Lung (tissue), 12 donors: ENCODE measurements around the gene CABLES1. TPM values are rescaled to one million over a fixed set of nuclear protein-coding genes. Genes with fewer than 3 reads are reported as not detected.
A peak's percentile ranks its signal among the peaks of the same experiment; 100 is the strongest.
"Not testable (repeated sequence)": the region's sequence is repeated elsewhere in the genome, so short reads cannot be mapped to it uniquely, and the experiment has no call there.

Source experiments
- ATAC-seq: fragments of 200-7000 bp; cut with Tn5 transposase; one replicate; pipeline ENCODE4 v1.9.1; 2020; ENCODE audit warnings: moderate number of reproducible peaks; ENCODE audit not compliant: insufficient read depth, low FRiP score
- DNase-seq, 3 donors: peaks; one replicate each; pipeline ENCODE4 v3.0.0-alpha.2; 2013 to 2017
- H3K27ac ChIP-seq, 2 donors: one replicate each; pipeline ENCODE4 v1.5.1; 2013; ENCODE audit warnings: mild to moderate bottlenecking in 2 of 2, moderate library complexity in 2 of 2, control low read depth in 1 of 2, inconsistent platforms in 1 of 2, low read depth in 1 of 2, low read length in 1 of 2
- H3K27me3 ChIP-seq, 3 donors: one replicate each; pipeline ENCODE4 v1.5.1; 2013; ENCODE audit warnings: low read length in 2 of 3; ENCODE audit not compliant: control insufficient read depth in 3 of 3, insufficient read depth in 3 of 3
- H3K36me3 ChIP-seq, 4 donors: one replicate each; pipeline ENCODE4 v1.5.1; 2013; ENCODE audit warnings: low read length in 4 of 4, mild to moderate bottlenecking in 1 of 4, moderate library complexity in 1 of 4; ENCODE audit not compliant: control insufficient read depth in 4 of 4, insufficient read depth in 4 of 4
- H3K4me1 ChIP-seq, 5 donors: one replicate each; pipeline ENCODE4 v1.5.1; 2013; ENCODE audit warnings: low read length in 5 of 5, mild to moderate bottlenecking in 2 of 5, moderate library complexity in 1 of 5; ENCODE audit not compliant: control insufficient read depth in 5 of 5, insufficient read depth in 5 of 5
- H3K4me3 ChIP-seq: one replicate; pipeline ENCODE4 v1.5.1; 2013; ENCODE audit warnings: mild to moderate bottlenecking, control low read depth, moderate library complexity
- H3K9ac ChIP-seq, 2 donors: one replicate each; pipeline ENCODE4 v1.5.1; 2013; ENCODE audit warnings: low read length in 2 of 2, control low read depth in 1 of 2; ENCODE audit not compliant: insufficient read depth in 1 of 2
- H3K9me3 ChIP-seq, 4 donors: one replicate each; pipeline ENCODE4 v1.5.1; 2013; ENCODE audit warnings: low read length in 3 of 4, mild to moderate bottlenecking in 1 of 4, moderate library complexity in 1 of 4; ENCODE audit not compliant: control insufficient read depth in 4 of 4, insufficient read depth in 3 of 4
- CTCF ChIP-seq: IDR thresholded peaks from 2 replicates; pipeline ENCODE4 v1.5.1; 2012; ENCODE audit warnings: mild to moderate bottlenecking; ENCODE audit errors: control extremely low read depth, extremely low read depth
- WGBS, 2 donors: extraction: QIAGEN DNeasy Blood & Tissue Kit; methylation state at CpG; one replicate each; pipeline ENCODE4 v1.1.7; 2013; 5-methylcytosine and 5-hydroxymethylcytosine counted together
- polyA plus RNA-seq, 2 donors: library from polyadenylated mRNA; stranded (reverse); fragments of 200-250 nt; gene quantifications; one replicate each; pipeline ENCODE4 v1.2.1, GENCODE V29; 2013
- total RNA-seq, 2 donors: library from RNA; depleted of rRNA in 1 of 2; stranded (reverse); fragments of >200 nt in 1 of 2; gene quantifications; one replicate each; pipeline ENCODE4 v1.2.1, GENCODE V29; 2014 to 2021
- donor health status: control.
- donor health status: control.
- donor health status: Bipolar disorder and iron deficiency.
- donor health status: healthy.
- donor health status: DM: yes; HTN: yes; CAD: no.

Gene CABLES1
- total and polyA plus RNA-seq, 4 donors: 4.2 to 32.6 (median 14.7) TPM

- ATAC-seq (no peak), DNase-seq (no peak)
- peaks cover 0 to 6% (median 2%) of the 10 kb centered on the region in 4 donors for H3K9me3 ChIP-seq
- no peak overlapping the region for H3K4me3 ChIP-seq
- H3K27me3 ChIP-seq: no peaks in the 10 kb centered on the region
- H3K9ac ChIP-seq: no peak overlapping the region
- 72 to 84% methylated on average over 6 of the region's 6 CpGs for WGBS, 2 donors
- H3K27ac ChIP-seq: no peak overlapping the region
- no peaks in the 10 kb centered on the region for H3K36me3 ChIP-seq
- no peak for TF ChIP-seq CTCF
- peaks cover 0 to 5% (median 0%) of the 10 kb centered on the region in 5 donors for H3K4me1 ChIP-seq
Measured at GRCh38 chr18:23267447-23267776, 132.1 kb downstream of the CABLES1 start.

- Histone ChIP-seq H3K4me1 (peaks cover 0 to under 1% (median 0%) of the 10 kb centered on the region in 5 donors), H3K27me3 (no peaks in the 10 kb centered on the region), H3K27ac (no peak overlapping the region), H3K9me3 (peaks cover 0 to 6% (median 2%) of the 10 kb centered on the region in 4 donors), H3K36me3 (no peaks in the 10 kb centered on the region), H3K4me3 (no peak overlapping the region), H3K9ac (no peak overlapping the region)
- TF ChIP-seq CTCF: no peak
- ATAC-seq (no peak), DNase-seq (peak in 2 of 3 donors; percentile 25 to 54)
- WGBS, 2 donors: 80 to 85% methylated on average over 8 of the region's 8 CpGs
Measured at GRCh38 chr18:23268641-23269040, 133.4 kb downstream of the CABLES1 start.

- WGBS, 2 donors: 6 to 62% methylated on average over 1 of the region's 1 CpG
- H3K9ac ChIP-seq, ATAC-seq, DNase-seq, H3K4me3 ChIP-seq, H3K4me1 ChIP-seq, H3K9me3 ChIP-seq, H3K36me3 ChIP-seq, H3K27me3 ChIP-seq, H3K27ac ChIP-seq: not testable (repeated sequence)
Measured at GRCh38 chr18:23269068-23269467, 133.8 kb downstream of the CABLES1 start.

- Histone ChIP-seq H3K9me3 (peaks cover 0 to 6% (median 2%) of the 10 kb centered on the region in 4 donors), H3K27me3 (no peaks in the 10 kb centered on the region), H3K4me3 (no peak overlapping the region), H3K9ac (no peak overlapping the region), H3K36me3 (no peaks in the 10 kb centered on the region), H3K4me1 (peaks cover 0 to 3% (median 0%) of the 10 kb centered on the region in 5 donors), H3K27ac (no peak overlapping the region)
- DNase-seq (no peak), ATAC-seq (no peak)
- TF ChIP-seq CTCF: no peak
- 97 to 98% methylated on average over 2 of the region's 2 CpGs for WGBS, 2 donors
Measured at GRCh38 chr18:23269928-23270327, 134.6 kb downstream of the CABLES1 start.
